SK-N-SH (cell line): ENCODE data around the gene FRY. TPM values are rescaled to one million over a fixed set of nuclear protein-coding genes. Genes with fewer than 3 reads are reported as not detected.

Experiments
- CTCF ChIA-PET: fragments of 300-600, 350-600 bp; formaldehyde crosslinking; extraction: SDS; loops from one replicate; lab custom pipeline; 2021; lab: Yijun Ruan, JAX
- POLR2A ChIA-PET: fragments of 350-600 bp; sonication (Branson Sonifier 250); formaldehyde crosslinking; extraction: SDS; loops from one replicate; lab custom pipeline; 2020; ENCODE audit warnings: antibody characterized with exemption, inconsistent platforms; lab: Yijun Ruan, JAX
- DNase-seq: peaks from one replicate; pipeline ENCODE4 v3.0.0; 2012
- H2AFZ ChIP-seq: fragments of 200-600 bp; sonication (generic); 2 replicates; pipeline ENCODE4 v1.8.1; 2016; ENCODE audit warnings: antibody characterized with exemption, mild to moderate bottlenecking, low read depth
- H3F3A ChIP-seq: fragments of 200-600 bp; sonication (generic); replicated peaks from 2 replicates; pipeline ENCODE3; 2016; ENCODE audit warnings: antibody characterized with exemption, mild to moderate bottlenecking; ENCODE audit not compliant: insufficient read depth
- H3K27ac ChIP-seq, 2 experiments: fragments of 200-500 bp in 1 of 2; fragments of 200-600 bp in 1 of 2; sonication (Bioruptor generic) in 1 of 2; sonication (generic), shearing (Covaris generic) in 1 of 2; 2 replicates each; pipeline versions ENCODE4 v1.5.1 to v1.6.1; 2014 to 2016; ENCODE audit warnings: low read depth in 2 of 2, inconsistent platforms in 1 of 2, low read length in 1 of 2, mild to moderate bottlenecking in 1 of 2, mixed read lengths in 1 of 2
- H3K27me3 ChIP-seq: fragments of 200-600 bp; sonication (generic), shearing (Covaris generic); 2 replicates; pipeline ENCODE4 v1.6.1; 2016; ENCODE audit warnings: mixed run types; ENCODE audit not compliant: insufficient read depth
- H3K36me3 ChIP-seq, 2 experiments: fragments of 200-500 bp in 1 of 2; fragments of 200-600 bp in 1 of 2; sonication (Bioruptor generic) in 1 of 2; sonication (generic) in 1 of 2; replicated peaks in 1 of 2; 2 replicates each; pipeline versions ENCODE3 to v1.5.1; 2014 to 2016; ENCODE audit warnings: low read length in 1 of 2, mild to moderate bottlenecking in 1 of 2; ENCODE audit not compliant: insufficient read depth in 2 of 2, control insufficient read depth in 1 of 2
- H3K4me1 ChIP-seq, 2 experiments: fragments of 200-500 bp in 1 of 2; fragments of 200-600 bp in 1 of 2; sonication (Bioruptor generic) in 1 of 2; sonication (generic), shearing (Covaris generic) in 1 of 2; 2 replicates each; pipeline versions ENCODE4 v1.5.1 to v1.6.1; 2014 to 2016; ENCODE audit warnings: low read depth in 1 of 2, low read length in 1 of 2, mixed run types in 1 of 2; ENCODE audit not compliant: insufficient read depth in 2 of 2, control insufficient read depth in 1 of 2
- H3K4me2 ChIP-seq: fragments of 200-600 bp; sonication (generic), shearing (Covaris generic); 2 replicates; pipeline ENCODE4 v1.6.1; 2017; ENCODE audit warnings: mixed run types
- H3K4me3 ChIP-seq, 2 experiments: fragments of 200-500 bp in 1 of 2; fragments of 200-600 bp in 1 of 2; sonication (Bioruptor generic) in 1 of 2; sonication (generic), shearing (Covaris generic) in 1 of 2; 2 replicates each; pipeline versions ENCODE4 v1.5.1 to v1.8.1; 2014 to 2016; ENCODE audit warnings: low read depth in 2 of 2, inconsistent platforms in 1 of 2, low read length in 1 of 2, mild to moderate bottlenecking in 1 of 2, mixed read lengths in 1 of 2, moderate library complexity in 1 of 2
- H3K79me2 ChIP-seq: fragments of 200-600 bp; sonication (generic); 2 replicates; pipeline ENCODE4 v1.8.1; 2017; ENCODE audit warnings: mild to moderate bottlenecking; ENCODE audit not compliant: insufficient read depth
- H3K9ac ChIP-seq: fragments of 200-600 bp; sonication (generic); 2 replicates; pipeline ENCODE4 v1.6.1; 2017; ENCODE audit warnings: mixed run types
- H3K9me2 ChIP-seq: fragments of 200-600 bp; sonication (generic); 2 replicates; pipeline ENCODE4 v1.6.1; 2017; ENCODE audit warnings: mixed run types
- H3K9me3 ChIP-seq: fragments of 200-600 bp; sonication (generic); 2 replicates; pipeline ENCODE4 v1.6.1; 2017; ENCODE audit warnings: mixed run types, mild to moderate bottlenecking, moderate library complexity
- H4K20me1 ChIP-seq: fragments of 200-600 bp; sonication (generic); 2 replicates; pipeline ENCODE4 v1.6.1; 2017; ENCODE audit warnings: mild to moderate bottlenecking, mixed run types; ENCODE audit not compliant: insufficient read depth
- CHD2 ChIP-seq: fragments of 150-350 bp; IDR thresholded peaks from 2 replicates; pipeline ENCODE4 v1.6.1; 2018; ENCODE audit warnings: low read length; ENCODE audit not compliant: partially characterized antibody
- CTCF ChIP-seq: fragments of 200-600 bp; sonication (generic); IDR thresholded peaks from 2 replicates; pipeline ENCODE4 v1.6.1; 2017; ENCODE audit warnings: antibody characterized with exemption, mild to moderate bottlenecking, moderate library complexity
- EP300 ChIP-seq, 2 experiments: IDR thresholded peaks; 2 replicates each; pipeline versions ENCODE4 v1.4.0 to v1.6.1; 2012; ENCODE audit warnings: borderline replicate concordance in 1 of 2, low read depth in 1 of 2, low read length in 1 of 2
- FOSL2 ChIP-seq: IDR thresholded peaks from 2 replicates; pipeline ENCODE4 v1.4.0; 2012; ENCODE audit warnings: low read depth, mild to moderate bottlenecking, moderate library complexity, borderline replicate concordance
- FOXJ3 ChIP-seq: sonication (generic); formaldehyde crosslinking; IDR thresholded peaks from 2 replicates; pipeline ENCODE4 v1.5.1; 2020; ENCODE audit warnings: mild to moderate bottlenecking, missing genetic modification reagents
- GATA2 ChIP-seq: sonication (generic); formaldehyde crosslinking; IDR thresholded peaks from 2 replicates; pipeline ENCODE4 v1.5.0; 2020; ENCODE audit warnings: mild to moderate bottlenecking, missing genetic modification reagents
- NFIC ChIP-seq: IDR thresholded peaks from 2 replicates; pipeline ENCODE4 v1.4.0; 2012; ENCODE audit warnings: borderline replicate concordance
- NRF1 ChIP-seq: IDR thresholded peaks from 2 replicates; pipeline ENCODE4 v1.6.1; 2012; ENCODE audit warnings: low read depth, mild to moderate bottlenecking, low read length
- PBX3 ChIP-seq: IDR thresholded peaks from 2 replicates; pipeline ENCODE4; 2012
- RAD21 ChIP-seq: IDR thresholded peaks from 2 replicates; pipeline ENCODE4 v1.6.1; 2012; ENCODE audit warnings: mild to moderate bottlenecking, low read length
- RCOR1 ChIP-seq: fragments of 150-350 bp; IDR thresholded peaks from 2 replicates; pipeline ENCODE4 v1.6.1; 2017; ENCODE audit warnings: antibody characterized with exemption, low read length
- REST ChIP-seq: IDR thresholded peaks from 2 replicates; pipeline ENCODE4 v1.6.1; 2012; ENCODE audit warnings: mild to moderate bottlenecking, low read depth, low read length, moderate library complexity
- RFX5 ChIP-seq: IDR thresholded peaks from 2 replicates; pipeline ENCODE4 v1.6.1; 2012; ENCODE audit warnings: mild to moderate bottlenecking, improper control_type of control experiment, low read length
- RXRA ChIP-seq: IDR thresholded peaks from 2 replicates; pipeline ENCODE4 v1.4.0; 2012; ENCODE audit warnings: low read depth, mild to moderate bottlenecking, borderline replicate concordance
- SIN3A ChIP-seq: IDR thresholded peaks from 2 replicates; pipeline ENCODE4 v1.6.1; 2012; ENCODE audit warnings: low read depth, mild to moderate bottlenecking, low read length, moderate library complexity, borderline replicate concordance
- TAF1 ChIP-seq: IDR thresholded peaks from 2 replicates; pipeline ENCODE4 v1.6.1; 2012; ENCODE audit warnings: low read depth, mild to moderate bottlenecking, low read length, moderate library complexity, borderline replicate concordance
- TCF12 ChIP-seq: IDR thresholded peaks from 2 replicates; pipeline ENCODE4 v1.4.0; 2012
- TEAD4 ChIP-seq: IDR thresholded peaks from 2 replicates; pipeline ENCODE4 v1.4.0; 2012; ENCODE audit warnings: mild to moderate bottlenecking, borderline replicate concordance; ENCODE audit not compliant: insufficient read depth
- USF1 ChIP-seq: IDR thresholded peaks from 2 replicates; pipeline ENCODE4 v1.4.0; 2012; ENCODE audit warnings: low read depth, borderline replicate concordance
- WGBS: methylation state at CpG from one replicate; pipeline ENCODE4 v1.1.6; 2017; ENCODE audit warnings: low lambda C conversion rate; 5-methylcytosine and 5-hydroxymethylcytosine counted together
- polyA plus RNA-seq, 3 experiments: library from polyadenylated mRNA; depleted of rRNA; stranded (reverse); fragments of >200 nt; gene quantifications; 2 replicates each; pipeline ENCODE4 v1.2.3, GENCODE V29; 2012
- TF ChIP-seq, protein P1 (sequence below): fragments of 150-350 bp; IDR thresholded peaks from 2 replicates; pipeline ENCODE4 v1.6.1; 2017; ENCODE audit warnings: antibody characterized with exemption, low read length, low read depth, borderline replicate concordance

The FRY gene
- polyA plus RNA-seq, 1 of the 3 experiments (the other 2 are of a cell fraction), result 1.4 TPM

DNA sequence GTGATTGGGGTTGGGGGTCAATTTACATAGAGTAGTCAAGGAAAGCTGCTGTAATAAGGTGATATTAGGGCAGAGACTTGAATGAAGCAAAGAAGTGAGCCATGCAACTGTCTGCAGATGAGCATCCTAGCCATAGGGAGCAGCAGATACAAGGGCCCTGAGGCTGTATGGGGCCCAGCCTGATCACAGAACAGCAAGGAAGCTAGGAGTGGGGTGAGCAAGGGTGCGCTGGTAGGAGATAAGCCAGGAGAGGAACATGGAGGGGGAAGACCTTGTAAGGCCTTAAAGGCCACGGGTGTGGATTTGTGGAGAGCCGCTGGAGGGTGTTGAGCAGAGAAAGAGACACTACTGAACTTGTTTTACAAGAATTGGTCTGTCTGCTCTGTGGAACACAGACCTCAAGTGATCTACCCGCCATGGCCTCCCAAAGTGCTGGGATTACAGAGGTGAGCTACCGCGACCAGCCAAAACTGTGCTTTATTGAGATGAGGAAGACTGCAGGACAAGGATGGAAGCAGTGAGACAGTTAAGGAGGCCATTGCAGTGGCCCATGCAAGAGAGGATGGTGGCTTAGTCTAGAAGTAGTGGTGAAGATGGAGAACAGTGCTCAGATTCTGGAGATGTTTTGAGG lies 190.6 kb downstream of the FRY start:
- Histone ChIP-seq H3K27me3 (no peaks in the 10 kb centered on the region), H3K9ac (no peak overlapping the region), H3K9me3 (no peaks in the 10 kb centered on the region), H2AFZ (no peak overlapping the region), H3K4me1 (peaks cover 0 to 5% of the 10 kb centered on the region in 2 experiments; a peak in 2 of 4 replicates), H4K20me1 (no peaks in the 10 kb centered on the region), H3K4me2 (no peak overlapping the region), H3K27ac (no peak overlapping the region), H3K9me2 (no peaks in the 10 kb centered on the region), H3F3A (no peaks in the 10 kb centered on the region), H3K36me3 (peaks cover 0 to 5% of the 10 kb centered on the region in 2 experiments), H3K79me2 (no peaks in the 10 kb centered on the region), H3K4me3 (no peak overlapping the region)
- TF ChIP-seq RCOR1 (no peak), EP300 (IDR thresholded peaks at IDR 0.05; ENCODE audit: borderline replicate concordance in 1 of 2, low read depth in 1 of 2, low read length in 1 of 2) (no peak), FOSL2 (no peak), CHD2 (no peak), RAD21 (no peak), GATA2 (CRISPR knock-in tag) (no peak), USF1 (no peak), PBX3 (no peak), RFX5 (no peak), TEAD4 (no peak)
- TF ChIP-seq, protein P1, sequence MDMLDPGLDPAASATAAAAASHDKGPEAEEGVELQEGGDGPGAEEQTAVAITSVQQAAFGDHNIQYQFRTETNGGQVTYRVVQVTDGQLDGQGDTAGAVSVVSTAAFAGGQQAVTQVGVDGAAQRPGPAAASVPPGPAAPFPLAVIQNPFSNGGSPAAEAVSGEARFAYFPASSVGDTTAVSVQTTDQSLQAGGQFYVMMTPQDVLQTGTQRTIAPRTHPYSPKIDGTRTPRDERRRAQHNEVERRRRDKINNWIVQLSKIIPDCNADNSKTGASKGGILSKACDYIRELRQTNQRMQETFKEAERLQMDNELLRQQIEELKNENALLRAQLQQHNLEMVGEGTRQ, result no peak
- ChIA-PET POLR2A (no interaction called here), CTCF (no interaction called here)
- no peak for DNase-seq
- 93% methylated on average over 6 of the region's 6 CpGs for WGBS

- Histone ChIP-seq H3K4me2 (no peak overlapping the region), H2AFZ (no peak overlapping the region), H4K20me1 (no peaks in the 10 kb centered on the region), H3K9ac (no peak overlapping the region), H3K27me3 (no peaks in the 10 kb centered on the region), H3K4me3 (no peak overlapping the region), H3K36me3 (no peaks in the 10 kb centered on the region), H3K9me2 (no peaks in the 10 kb centered on the region), H3K4me1 (peaks cover 5 to 8% of the 10 kb centered on the region in 2 experiments; a peak in 3 of 4 replicates), H3K9me3 (no peaks in the 10 kb centered on the region), H3K27ac (peak overlapping the region in 1 of 2 experiments; percentile 29; a peak in 1 of 4 replicates), H3F3A (no peaks in the 10 kb centered on the region), H3K79me2 (no peaks in the 10 kb centered on the region)
- CTCF ChIA-PET, result interaction anchor here (0.7 to 1.4 kb wide), 2 partner anchors 11 to 21 kb away, joined by 3 to 6 read pairs; no protein-coding TSS in a partner anchor
- POLR2A ChIA-PET, result no interaction called here
- DNase-seq, result no peak
- 92% methylated on average over 5 of the region's 5 CpGs for WGBS
- no peak for TF ChIP-seq SIN3A
- no peak for TF ChIP-seq FOXJ3 (CRISPR knock-in tag)
- no peak for TF ChIP-seq TAF1
- TF ChIP-seq REST, result no peak
- no peak for TF ChIP-seq TCF12
- no peak for TF ChIP-seq NFIC
- no peak for TF ChIP-seq RXRA
- no peak for TF ChIP-seq CTCF
- TF ChIP-seq NRF1, result no peak
Measured at GRCh38 chr13:32224916-32225315, 193.3 kb downstream of the FRY start.
